Ammon's horn (tissue), 1 donor: ENCODE data around the gene RNU1-1.
"Not testable (repeated sequence)": the region's sequence is repeated elsewhere in the genome, so short reads cannot be mapped to it uniquely, and the experiment has no call there.

Source experiments
- DNase-seq: peaks from one replicate; pipeline ENCODE4 v3.0.0-alpha.2; 2016; ENCODE audit warnings: low spot score

RNU1-1 gene

DNA sequence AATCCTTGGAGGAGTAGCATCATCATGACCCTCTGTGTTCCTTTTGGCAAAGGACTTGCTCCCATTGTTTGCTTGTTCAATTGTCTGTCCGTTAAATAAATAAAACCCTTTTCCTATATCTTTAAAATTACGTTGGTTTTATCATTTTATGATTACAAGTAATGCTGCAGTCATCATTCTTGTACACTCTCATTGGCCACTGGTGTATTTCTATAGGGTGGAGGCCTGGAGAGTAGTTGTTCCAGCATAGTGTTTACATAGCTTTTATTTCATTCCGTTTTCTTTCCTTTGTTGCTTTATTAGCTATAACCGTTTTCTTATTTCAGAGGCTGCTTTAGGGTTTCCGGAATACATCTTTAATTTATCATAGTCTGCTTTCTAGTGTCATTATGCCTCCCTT is 7.6 kb upstream of the RNU1-1 start:
- DNase-seq = not testable (repeated sequence)

DNA sequence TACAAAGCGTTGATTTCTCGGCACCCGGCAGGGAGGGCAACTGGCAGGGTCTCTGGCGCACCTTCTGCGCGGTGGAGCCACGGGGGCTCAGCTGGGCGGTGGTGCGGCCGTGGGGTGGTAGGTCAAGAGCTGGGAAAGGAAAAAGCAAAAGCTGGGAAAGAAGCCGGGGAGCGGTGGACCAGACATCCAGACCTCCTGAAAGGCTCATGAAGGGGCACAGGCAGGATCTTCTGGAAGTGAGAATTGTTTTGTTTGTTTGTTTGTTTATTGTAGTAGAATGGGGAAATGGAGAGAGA is 7.2 kb upstream of the RNU1-1 start:
- no peak for DNase-seq

DNA sequence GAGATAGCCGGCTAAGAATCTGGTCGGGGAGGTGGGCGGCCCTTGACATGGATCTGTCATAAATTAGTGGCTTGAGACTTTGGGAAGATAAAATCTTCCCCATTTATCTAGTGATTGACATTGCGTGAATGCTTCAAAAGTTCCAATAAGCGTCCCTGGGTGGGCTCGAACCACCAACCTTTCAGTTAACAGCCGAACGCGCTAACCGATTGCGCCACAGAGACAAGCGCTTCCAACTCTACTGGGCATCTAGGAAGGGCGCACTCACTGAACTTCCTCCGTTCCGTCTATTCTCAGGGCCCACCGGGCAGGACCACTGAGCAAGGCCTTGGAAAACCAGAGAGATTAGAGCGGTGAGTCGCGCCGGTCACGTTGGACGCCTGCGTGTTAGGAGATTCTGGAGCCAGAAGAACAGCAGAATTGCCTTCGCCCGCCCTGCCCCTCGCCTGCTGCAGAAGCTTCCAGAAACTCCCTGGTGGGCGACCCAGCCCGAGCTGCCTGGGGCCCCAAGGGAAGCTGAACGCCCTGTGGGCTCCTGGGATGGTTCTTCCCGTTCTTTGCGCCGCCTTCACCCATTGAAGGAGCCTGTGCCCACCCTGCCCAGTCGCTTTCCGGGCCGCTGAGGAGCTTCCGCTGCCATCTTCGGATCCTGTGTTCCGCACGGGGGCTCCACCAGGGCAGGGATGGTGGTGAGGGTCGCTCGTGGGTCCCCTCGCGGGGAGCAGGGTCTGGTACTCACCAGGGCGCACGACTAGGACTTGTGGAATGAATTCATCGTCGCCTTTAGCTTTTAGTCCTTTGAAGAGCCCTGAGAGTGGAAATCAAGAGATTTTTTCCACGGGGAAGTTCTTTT is 6.6 kb upstream of the RNU1-1 start:
- not testable (repeated sequence) for DNase-seq

DNA sequence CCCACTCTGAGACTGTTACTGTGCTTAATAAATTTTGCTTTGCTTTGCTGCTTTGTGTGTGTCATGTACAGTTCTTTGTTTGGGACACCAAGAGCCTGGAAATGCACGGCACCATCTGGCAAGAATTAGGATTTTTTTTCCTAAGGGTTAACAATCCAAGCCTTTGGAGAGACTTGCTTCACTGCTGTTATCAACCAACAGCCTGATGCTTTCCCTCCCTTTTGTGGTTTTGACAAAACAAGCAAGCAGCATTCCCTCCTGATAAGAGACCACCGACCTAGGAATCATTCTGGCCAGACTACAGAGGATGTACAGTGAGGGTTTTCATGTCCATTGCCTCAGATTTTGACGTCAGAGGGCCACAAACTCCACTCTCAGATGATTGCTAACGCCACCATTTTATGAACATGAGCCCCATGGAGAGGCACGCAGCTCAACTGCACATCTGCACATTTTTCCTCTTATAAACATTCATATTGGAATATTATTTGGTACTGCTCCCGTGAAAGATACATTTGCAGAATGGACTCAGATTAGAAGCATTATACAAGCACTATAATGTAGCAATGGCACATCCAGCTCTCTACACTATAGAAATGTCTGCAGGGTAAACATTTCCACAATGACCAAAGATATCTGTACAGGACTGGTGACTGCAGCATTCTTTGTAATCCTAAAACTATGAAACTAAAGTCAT is 5.3 kb upstream of the RNU1-1 start:
- DNase-seq = not testable (repeated sequence)

DNA sequence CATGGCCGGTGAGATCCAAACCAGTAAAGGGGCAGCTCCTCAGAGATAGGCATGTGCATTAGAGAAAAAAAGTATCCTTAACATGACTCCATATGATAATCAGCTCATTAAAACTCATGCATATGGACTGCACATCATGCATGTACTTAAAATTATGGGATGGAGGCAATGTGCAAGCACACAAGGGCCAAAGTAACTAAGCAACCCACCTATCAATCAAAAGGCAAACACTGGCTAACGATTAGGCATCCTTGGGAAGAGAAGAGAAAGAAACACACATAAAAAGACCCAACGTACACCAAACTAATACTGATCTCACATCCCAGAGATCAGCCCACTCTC is 4.8 kb upstream of the RNU1-1 start:
- DNase-seq = not testable (repeated sequence)

DNA sequence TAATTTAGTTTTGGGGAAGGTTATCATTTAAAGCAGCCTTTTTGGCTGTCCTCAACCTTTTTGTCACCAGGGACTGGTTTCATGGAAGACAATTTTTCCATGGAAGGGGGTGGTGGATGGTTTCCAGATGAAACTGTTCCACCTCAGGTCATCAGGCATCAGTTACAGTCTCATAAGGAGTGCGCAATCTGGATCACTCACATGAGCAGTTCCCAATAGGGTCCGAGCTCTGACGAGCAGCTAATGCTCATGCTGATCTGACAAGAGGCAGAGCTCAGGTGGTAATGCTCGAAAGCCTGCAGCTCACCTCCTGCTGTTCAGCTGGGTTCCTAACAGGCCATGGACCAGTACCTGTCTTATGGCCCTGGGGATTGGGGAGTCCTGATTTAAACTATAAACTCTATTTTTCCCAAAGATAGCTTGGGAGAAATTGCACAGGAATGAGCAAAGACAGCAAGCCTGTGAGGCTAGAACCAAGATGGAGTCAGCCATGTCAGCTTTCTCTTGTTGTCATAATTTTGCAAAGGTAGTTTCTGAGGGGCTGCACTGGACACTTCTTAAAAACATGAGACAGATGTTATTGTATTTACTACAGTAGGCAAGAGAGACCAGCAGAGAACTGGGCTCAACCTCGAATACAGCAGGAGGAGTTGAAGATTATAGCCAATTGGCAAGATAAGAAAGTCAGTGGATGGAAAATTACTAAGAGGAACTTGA is 2.8 kb upstream of the RNU1-1 start:
- DNase-seq = not testable (repeated sequence)

DNA sequence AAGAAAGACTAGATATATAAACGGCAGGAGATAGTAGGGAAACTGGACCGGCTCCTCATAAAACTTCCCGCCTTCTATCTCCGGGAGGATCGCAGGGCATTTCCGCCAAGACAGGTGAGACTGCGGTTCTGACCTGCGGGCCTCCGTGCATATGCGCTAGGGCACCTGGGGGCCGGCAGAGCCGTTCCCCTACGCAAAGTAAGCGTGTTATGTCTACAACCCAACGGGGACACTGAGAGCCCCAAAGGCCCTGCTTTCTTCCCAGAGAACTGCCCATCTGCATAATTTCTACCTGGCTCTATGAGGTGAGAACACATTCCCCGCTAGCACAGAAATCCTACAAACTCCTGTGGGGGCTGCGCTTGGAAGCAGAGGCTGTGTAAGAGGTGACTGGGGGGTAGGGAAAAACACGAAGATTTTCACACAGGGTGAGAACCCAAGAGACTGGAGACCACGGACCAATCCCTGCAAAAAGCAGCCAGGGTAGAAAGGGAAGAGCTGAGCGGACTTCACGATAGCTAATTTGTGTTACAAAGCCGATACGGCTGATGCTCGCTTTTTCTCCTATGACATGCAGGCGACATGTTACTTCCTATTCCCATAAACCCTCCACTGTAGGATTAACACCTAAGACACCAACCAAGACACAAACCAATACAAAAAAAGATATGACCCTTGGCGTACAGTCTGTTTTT is 526 bp downstream of the RNU1-1 start:
- peak; percentile 57 for DNase-seq

DNA sequence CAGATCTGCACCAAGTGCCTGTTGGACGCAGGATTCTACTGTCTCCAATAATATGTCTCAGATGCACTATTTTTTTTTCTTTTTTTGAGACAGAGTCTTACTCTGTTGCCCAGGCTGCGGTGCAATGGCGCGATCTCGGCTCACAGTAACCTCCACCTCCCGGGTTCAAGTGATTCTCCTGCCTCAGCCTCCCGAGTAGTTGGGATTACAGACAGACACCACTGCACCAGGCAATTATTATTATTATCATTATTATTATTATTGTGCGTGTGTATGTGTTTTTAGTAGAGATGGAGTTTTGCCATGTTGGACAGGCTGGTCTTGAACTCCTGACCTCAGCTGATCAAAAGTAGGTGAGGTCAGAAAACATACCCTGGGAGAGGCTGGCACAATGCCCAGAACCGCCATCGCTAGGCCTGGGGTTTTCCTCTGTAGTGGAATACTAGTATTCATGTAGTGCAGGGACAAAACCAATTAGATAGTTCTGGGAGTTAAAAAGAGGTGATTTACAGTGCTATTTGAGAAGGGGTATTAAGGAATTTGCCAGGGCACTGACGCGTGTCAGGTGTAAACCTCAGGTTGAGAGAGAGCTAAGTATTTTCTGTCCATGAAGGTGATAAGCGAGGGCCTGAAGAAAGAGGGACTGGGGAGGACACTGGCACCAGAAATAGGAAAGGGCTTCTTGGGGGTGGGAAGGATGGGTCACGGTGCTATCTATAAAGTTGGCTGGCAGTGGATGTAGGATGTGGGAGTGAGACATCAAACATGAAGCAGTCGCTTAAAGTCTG is 1.3 kb downstream of the RNU1-1 start:
- DNase-seq = not testable (repeated sequence)

DNA sequence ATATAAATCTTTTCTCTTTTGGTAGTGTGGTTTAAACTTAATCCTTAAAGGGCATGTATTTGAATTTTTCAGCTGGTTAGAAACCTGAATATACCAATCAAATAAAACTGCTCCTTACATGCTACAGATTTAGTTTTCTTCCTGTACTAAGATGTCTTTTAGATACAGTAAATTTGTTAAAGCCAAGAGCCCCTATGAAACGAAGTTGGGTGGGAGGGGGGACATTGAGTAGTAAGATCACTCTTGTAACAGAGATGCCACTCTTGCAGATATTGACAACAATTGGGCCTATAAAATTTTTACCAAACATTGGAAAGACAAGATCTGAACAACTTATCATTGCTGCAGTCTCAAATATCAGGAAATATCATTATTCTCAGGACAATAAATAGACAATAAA is 2.2 kb downstream of the RNU1-1 start:
- not testable (repeated sequence) for DNase-seq

DNA sequence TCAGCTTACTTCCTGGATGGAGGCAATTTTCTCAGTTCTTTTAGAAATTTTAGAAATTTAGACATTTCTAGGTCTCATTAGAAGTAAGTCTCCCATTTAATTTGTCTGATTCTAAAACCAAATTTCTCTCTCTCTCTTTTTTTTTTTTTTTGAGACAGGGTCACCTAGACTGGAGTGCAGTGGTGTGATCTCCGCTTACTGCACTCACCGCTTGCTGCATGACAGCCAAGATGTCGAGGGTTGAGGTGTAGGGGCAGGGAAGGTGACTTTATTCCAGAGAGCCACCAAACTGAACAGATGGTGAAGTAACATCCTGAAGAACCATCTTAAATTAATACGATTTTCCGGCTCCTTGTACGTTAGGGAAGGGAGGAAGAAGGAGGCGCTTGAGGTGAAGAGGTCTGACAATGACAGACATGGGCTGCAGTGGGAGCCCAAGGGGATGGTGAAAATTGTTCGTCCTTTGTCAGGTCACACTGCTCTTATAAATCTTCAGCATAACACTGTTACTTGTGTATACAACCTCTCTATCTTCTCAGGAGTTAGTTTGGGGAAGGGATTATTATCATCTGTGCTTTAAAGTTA is 5.1 kb downstream of the RNU1-1 start:
- not testable (repeated sequence) for DNase-seq

DNA sequence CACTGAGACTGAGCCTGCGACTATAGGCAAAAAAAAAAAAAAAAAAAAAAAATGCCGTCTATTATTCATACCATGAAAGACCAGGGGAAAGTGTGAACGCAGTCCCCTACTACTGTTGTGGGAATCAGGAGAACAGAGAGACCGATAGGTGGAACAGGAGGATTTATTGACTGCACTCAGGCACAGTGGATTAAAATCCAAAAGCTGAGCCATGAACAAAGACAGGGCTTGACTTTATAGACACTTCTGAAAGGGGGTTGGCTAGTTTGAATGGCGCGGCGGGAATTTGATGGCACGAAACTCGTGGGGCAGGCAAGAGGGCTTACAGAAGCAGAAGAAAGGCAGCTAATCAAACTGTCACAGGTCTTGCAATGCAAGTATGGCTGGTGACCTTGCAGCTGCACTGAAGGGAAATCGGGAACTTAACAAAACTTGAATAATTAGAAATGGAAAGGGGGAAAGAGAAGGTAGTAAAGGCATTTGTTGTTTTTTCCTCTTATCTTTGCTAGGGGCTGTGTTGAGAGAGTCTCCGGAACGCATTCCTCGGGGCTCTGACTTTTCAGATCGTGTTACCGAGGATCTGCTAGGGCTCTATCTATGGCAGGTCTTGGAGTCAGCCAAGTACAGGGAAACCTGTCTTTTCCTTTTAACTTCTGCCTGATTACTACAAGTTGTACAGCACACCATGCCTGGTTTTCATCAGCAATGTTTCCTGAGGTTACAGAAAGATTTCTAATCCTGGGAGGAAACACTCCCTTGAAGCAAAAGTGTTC is 7.5 kb downstream of the RNU1-1 start:
- DNase-seq = not testable (repeated sequence)

DNA sequence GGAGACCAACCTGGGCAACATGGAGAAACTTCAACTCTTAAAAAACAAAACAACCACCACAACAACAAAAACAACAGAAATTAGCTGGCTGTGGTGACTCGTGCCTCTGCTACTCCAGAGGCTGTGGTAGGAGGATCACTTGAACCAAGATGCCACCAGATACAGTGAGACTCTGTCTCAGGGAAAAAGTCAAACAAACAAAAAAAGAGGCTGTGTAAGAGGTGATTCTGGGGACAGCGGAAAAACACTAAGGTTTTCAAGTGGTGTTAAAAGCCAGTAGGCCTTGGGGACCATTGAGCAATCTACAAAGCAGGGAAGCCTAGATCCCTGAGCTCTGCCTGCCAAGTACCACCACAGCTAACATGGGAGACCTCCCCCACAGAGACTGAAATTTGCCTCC is 8.2 kb downstream of the RNU1-1 start:
- not testable (repeated sequence) for DNase-seq

DNA sequence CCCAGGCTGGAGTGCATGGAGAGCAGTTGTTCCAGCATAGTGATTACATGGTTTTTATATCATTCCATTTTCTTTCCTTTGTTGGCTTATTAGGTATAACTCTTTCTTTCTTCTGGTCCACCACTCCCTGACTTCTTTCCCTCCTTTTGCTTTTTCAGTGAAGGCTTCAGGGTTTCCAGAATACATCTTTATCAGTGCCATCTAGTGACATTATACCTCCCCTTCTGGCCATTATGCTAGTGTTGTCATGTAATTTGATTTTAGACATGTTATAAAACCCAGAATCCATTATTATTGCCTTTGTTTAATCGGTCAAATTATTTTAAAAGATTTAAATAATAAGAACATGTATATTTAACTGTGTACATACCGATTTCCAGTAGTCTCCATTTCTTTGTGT is 10.6 kb downstream of the RNU1-1 start:
- no peak for DNase-seq

DNA sequence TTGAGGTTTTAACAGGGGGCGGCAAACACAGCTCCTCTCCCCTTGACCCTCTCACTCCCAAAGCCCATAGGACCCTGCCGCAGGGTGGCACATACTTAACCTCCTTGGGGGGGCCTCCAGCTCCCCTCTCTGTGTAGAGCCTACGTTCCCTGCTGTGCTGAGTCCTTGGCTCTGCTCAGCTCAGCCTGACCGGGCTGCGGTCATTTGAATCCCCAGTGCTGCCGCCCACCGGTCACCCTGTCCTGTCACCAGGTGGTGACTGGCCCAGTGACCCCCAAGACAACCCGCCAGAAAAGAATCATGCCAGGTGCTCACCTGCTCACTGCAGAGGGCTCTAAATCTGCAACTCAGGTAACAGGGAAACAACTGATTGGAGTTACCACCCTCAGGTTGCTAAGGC is 12.6 kb downstream of the RNU1-1 start:
- not testable (repeated sequence) for DNase-seq

DNA sequence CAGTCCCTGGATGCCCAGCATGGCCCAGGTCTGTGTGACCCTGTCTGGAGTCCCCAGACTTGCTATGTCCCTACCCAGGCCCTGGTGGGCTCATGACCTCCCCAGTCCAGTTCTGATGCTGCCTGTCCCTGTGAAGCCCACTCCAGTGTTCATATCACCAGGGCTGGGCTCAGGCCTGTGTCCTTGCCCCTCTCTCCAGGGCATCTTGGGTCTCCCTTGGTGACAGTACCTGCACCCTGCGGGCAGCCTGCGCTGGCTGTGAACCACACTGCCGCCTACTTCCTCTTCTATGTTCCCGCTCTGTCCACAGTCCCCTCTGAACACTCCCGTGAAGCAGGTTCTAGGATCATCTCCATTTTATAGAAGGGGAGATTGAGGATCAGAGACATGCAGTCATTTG is 13.1 kb downstream of the RNU1-1 start:
- peak; percentile 25 for DNase-seq

DNA sequence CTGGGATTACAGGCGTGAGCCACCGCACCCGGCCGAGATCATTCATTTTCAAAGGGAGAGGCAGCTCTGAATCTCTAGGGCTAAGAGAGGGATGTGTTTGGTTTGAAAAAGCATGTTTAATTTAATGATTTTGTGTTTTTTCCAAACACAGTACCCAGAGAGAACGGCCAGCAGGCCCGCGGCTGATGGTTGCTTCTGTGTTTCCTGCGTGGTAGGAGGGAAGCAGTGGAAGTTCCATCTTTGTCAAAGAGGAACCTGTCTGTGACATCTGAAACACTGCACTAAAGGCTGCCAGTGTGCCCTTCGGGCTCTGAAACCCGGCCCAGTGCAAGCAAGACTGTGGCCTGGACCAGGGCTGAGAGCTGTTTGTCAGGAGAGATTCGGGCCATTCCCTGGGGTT is 13.6 kb downstream of the RNU1-1 start:
- DNase-seq = peak; percentile 29

DNA sequence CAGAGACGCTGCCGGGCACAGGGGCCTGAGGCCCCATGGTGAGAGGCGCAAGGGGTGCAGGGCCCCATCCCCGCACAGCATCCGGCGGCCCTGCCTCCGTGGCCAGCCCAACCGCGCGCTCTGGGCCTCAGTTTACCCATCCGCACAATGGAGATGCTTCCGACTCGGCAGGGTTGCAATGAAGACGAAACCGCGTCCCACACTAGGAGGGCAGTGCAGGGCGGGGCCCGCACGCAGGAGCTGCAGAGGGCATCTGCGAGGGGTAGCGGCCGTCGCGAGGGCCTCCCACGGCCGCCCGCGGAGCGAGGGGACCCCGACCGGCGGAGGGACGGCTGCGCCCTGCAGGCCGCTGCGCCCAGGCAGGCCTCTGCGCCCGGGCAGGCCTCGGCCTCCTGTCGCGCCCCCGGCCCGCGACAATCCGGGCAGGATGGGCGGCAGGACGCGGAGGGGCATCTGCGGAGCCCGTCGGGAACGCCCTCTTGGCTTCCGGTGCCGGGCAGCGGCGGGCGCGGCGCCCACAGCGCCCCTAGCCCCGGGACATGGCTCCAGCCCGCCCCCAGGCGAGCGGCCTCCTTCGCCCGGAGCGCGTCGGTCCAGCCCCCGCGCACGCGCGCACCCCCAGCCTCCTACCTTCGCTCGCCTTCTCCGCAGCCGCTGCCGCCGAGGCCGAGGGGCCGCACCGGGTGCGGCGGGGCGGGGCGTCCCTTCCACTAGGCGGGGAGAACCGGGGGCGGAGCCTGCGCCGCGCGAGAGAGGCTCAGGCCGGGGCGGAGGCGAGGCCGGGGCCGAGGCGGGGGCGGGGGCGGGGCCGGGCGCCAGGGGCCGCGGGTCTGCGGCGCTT is 15.3 kb downstream of the RNU1-1 start:
- DNase-seq = peak; percentile 86

DNA sequence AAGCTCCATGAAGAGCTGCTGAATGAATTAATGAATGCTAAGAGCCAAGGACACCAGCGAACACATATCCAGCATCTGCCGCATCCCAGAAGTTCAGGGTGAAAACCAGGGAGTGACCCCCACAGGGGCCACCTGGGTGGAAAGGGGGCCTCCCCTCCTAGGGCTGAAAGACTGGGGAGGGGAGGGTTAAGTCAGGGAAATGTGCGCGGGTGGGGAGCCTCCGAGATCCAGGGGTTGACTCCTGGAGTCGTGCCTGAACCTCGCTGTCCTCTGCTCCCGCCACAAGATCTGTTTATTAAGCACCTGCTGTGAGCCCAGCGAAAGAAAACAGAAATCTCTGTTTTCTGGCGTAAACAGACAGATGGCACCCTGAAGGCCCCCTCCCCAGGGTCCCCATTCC is 16.0 kb downstream of the RNU1-1 start:
- not testable (repeated sequence) for DNase-seq

DNA sequence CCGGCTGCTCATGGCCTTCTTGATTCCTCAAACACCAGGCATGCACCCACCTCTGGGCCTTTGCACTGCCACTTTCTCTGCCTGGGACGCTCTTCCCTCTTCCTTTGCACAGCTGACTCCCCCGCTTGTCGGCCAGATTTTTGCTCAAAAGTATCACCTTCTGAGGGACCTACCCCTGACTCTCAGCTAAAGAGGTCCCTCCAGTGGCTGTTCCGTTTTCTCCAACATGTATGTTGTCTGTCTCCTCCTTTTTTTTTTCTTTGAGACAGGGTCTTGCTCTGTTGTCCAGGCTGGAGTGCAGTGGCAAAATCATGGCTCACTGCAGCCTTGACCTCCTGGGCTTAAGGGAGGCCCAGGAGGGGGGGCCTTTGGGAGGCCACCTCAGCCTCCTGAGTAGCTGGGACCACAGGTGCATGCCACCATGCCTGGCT is 16.6 kb downstream of the RNU1-1 start:
- DNase-seq = not testable (repeated sequence)
